ENCODE results near the gene CRIP1. TPM values are rescaled to one million over a fixed set of nuclear protein-coding genes. Genes with fewer than 3 reads are reported as not detected.

CRIP1 gene
- total RNA-seq, 1 donor from 2014 or later = 29.5 TPM

- Histone ChIP-seq H3K4me3 (ENCODE audit: insufficient read depth, low read depth, low read length) (no peak overlapping the region), H4K20me1 (ENCODE audit: insufficient read depth, low read length) (peaks cover 71% of the 10 kb centered on the region), H3K27ac (ENCODE audit: low read depth, low read length) (no peak overlapping the region), H3K4me2 (ENCODE audit: low read length) (no peak overlapping the region), H3K79me2 (ENCODE audit: insufficient read depth, low read length) (peaks cover 65% of the 10 kb centered on the region), H3K9ac (ENCODE audit: low read length) (no peak overlapping the region), H3K36me3 (ENCODE audit: insufficient read depth, low read length) (peaks cover 7% of the 10 kb centered on the region), H3K4me1 (ENCODE audit: insufficient read depth, low read length) (no peaks in the 10 kb centered on the region), H3K9me3 (ENCODE audit: insufficient read depth, low read depth, low read length) (no peaks in the 10 kb centered on the region), H3K27me3 (ENCODE audit: insufficient read depth, low read length) (no peaks in the 10 kb centered on the region), H2AFZ (ENCODE audit: low read depth, low read length) (no peak overlapping the region)
- H3K27me3 Mint-ChIP-seq (ENCODE audit: low read depth, unreplicated experiment) = no peaks in the 10 kb centered on the region
- H3K9me3 Mint-ChIP-seq (ENCODE audit: unreplicated experiment) = no peaks in the 10 kb centered on the region
- H3K36me3 Mint-ChIP-seq (ENCODE audit: low read depth, unreplicated experiment) = peaks cover 6% of the 10 kb centered on the region
- no peak overlapping the region for H3K4me3 Mint-ChIP-seq (ENCODE audit: unreplicated experiment)
- no peak for FAIRE-seq
- DNase-seq (ENCODE audit: low read depth) = no peak
- TF ChIP-seq CTCF (IDR thresholded peaks at IDR 0.05; ENCODE audit: insufficient read depth, low read depth, low read length) (no peak), EZH2 (IDR thresholded peaks at IDR 0.05; ENCODE audit: insufficient read depth, low read length) (no peak)
- H3K4me1 Mint-ChIP-seq (ENCODE audit: low read depth, unreplicated experiment) = no peaks in the 10 kb centered on the region
- no peak overlapping the region for H3K27ac Mint-ChIP-seq (ENCODE audit: unreplicated experiment)
These were observed 46.8 kb upstream of the CRIP1 start for GRCh38 chr14:105439710-105440553.

GRCh38 chr14:105440554-105440900, 46.2 kb upstream of the CRIP1 start:
- Histone ChIP-seq H3K79me2 (ENCODE audit: insufficient read depth, low read length) (peaks cover 59% of the 10 kb centered on the region), H2AFZ (ENCODE audit: low read depth, low read length) (no peak overlapping the region), H3K9me3 (ENCODE audit: insufficient read depth, low read depth, low read length) (no peaks in the 10 kb centered on the region), H3K4me2 (ENCODE audit: low read length) (no peak overlapping the region), H3K27ac (ENCODE audit: low read depth, low read length) (no peak overlapping the region), H4K20me1 (ENCODE audit: insufficient read depth, low read length) (peaks cover 71% of the 10 kb centered on the region), H3K27me3 (ENCODE audit: insufficient read depth, low read length) (no peaks in the 10 kb centered on the region), H3K4me1 (ENCODE audit: insufficient read depth, low read length) (no peaks in the 10 kb centered on the region), H3K9ac (ENCODE audit: low read length) (no peak overlapping the region), H3K36me3 (ENCODE audit: insufficient read depth, low read length) (peaks cover 7% of the 10 kb centered on the region), H3K4me3 (ENCODE audit: insufficient read depth, low read depth, low read length) (no peak overlapping the region)
- H3K36me3 Mint-ChIP-seq (ENCODE audit: low read depth, unreplicated experiment) = peaks cover 6% of the 10 kb centered on the region
- no peaks in the 10 kb centered on the region for H3K4me1 Mint-ChIP-seq (ENCODE audit: low read depth, unreplicated experiment)
- no peaks in the 10 kb centered on the region for H3K27me3 Mint-ChIP-seq (ENCODE audit: low read depth, unreplicated experiment)
- no peak for FAIRE-seq
- no peak overlapping the region for H3K27ac Mint-ChIP-seq (ENCODE audit: unreplicated experiment)
- no peak for TF ChIP-seq EZH2 (IDR thresholded peaks at IDR 0.05; ENCODE audit: insufficient read depth, low read length)
- no peak for TF ChIP-seq CTCF (IDR thresholded peaks at IDR 0.05; ENCODE audit: insufficient read depth, low read depth, low read length)
- DNase-seq (ENCODE audit: low read depth) = no peak
- no peaks in the 10 kb centered on the region for H3K9me3 Mint-ChIP-seq (ENCODE audit: unreplicated experiment)
- no peak overlapping the region for H3K4me3 Mint-ChIP-seq (ENCODE audit: unreplicated experiment)

- Mint-ChIP-seq H3K27me3 (ENCODE audit: low read depth, unreplicated experiment) (no peaks in the 10 kb centered on the region), H3K4me1 (ENCODE audit: low read depth, unreplicated experiment) (no peaks in the 10 kb centered on the region), H3K36me3 (ENCODE audit: low read depth, unreplicated experiment) (peaks cover 6% of the 10 kb centered on the region), H3K27ac (ENCODE audit: unreplicated experiment) (no peak overlapping the region), H3K9me3 (ENCODE audit: unreplicated experiment) (no peaks in the 10 kb centered on the region), H3K4me3 (ENCODE audit: unreplicated experiment) (no peak overlapping the region)
- Histone ChIP-seq H3K4me2 (ENCODE audit: low read length) (no peak overlapping the region), H3K4me3 (ENCODE audit: insufficient read depth, low read depth, low read length) (no peak overlapping the region), H3K9ac (ENCODE audit: low read length) (no peak overlapping the region), H3K36me3 (ENCODE audit: insufficient read depth, low read length) (peaks cover 7% of the 10 kb centered on the region), H3K27ac (ENCODE audit: low read depth, low read length) (no peak overlapping the region), H3K27me3 (ENCODE audit: insufficient read depth, low read length) (no peaks in the 10 kb centered on the region), H3K9me3 (ENCODE audit: insufficient read depth, low read depth, low read length) (no peaks in the 10 kb centered on the region), H3K4me1 (ENCODE audit: insufficient read depth, low read length) (no peaks in the 10 kb centered on the region), H3K79me2 (ENCODE audit: insufficient read depth, low read length) (peaks cover 57% of the 10 kb centered on the region), H4K20me1 (ENCODE audit: insufficient read depth, low read length) (peaks cover 66% of the 10 kb centered on the region), H2AFZ (ENCODE audit: low read depth, low read length) (no peak overlapping the region)
- TF ChIP-seq CTCF (IDR thresholded peaks at IDR 0.05; ENCODE audit: insufficient read depth, low read depth, low read length) = no peak
- no peak for TF ChIP-seq EZH2 (IDR thresholded peaks at IDR 0.05; ENCODE audit: insufficient read depth, low read length)
- DNase-seq (ENCODE audit: low read depth) (no peak), FAIRE-seq (no peak)
These were observed 45.7 kb upstream of the CRIP1 start for GRCh38 chr14:105440992-105441391.
